22Rv1 (cell line): Measurements from ENCODE around the gene RBM20.

ENCODE experiments used
- ZFX ChIP-seq: fragments of 450-650 bp; IDR thresholded peaks from 2 replicates; pipeline ENCODE4 v1.6.1; 2017; ENCODE audit warnings: antibody characterized with exemption, borderline replicate concordance
- TF ChIP-seq, protein P1 (sequence below): fragments of 450-650 bp; IDR thresholded peaks from 2 replicates; pipeline ENCODE4 v1.5.1; 2017; ENCODE audit warnings: mild to moderate bottlenecking

DNA sequence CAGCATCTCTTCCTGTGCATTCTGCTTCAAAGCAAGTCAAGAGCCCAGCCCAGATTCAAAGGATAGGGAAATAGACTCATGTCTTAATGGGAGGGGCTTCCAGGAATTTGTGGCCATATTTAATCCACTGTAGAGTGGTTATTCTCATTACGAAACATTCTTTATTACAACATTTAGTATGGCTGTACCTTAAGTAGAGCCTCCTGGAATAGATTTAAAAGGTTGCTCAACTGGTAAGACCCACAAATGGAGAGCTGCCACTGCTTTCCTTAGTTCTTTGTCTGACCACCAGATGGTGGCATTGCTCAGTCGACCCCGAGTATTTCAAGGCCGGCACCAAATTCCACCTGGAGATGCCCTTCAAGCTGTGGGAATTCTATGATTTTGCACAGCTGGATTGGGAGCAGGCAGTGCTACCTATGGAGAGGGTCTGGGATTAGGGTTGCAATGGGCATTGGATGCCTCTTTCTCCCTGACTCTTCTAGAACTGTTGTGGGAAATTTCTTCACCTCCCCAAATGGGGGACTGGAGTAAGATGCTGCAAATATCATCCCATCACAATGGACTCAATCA lies 102.2 kb downstream of the RBM20 start:
- TF ChIP-seq, protein P1, sequence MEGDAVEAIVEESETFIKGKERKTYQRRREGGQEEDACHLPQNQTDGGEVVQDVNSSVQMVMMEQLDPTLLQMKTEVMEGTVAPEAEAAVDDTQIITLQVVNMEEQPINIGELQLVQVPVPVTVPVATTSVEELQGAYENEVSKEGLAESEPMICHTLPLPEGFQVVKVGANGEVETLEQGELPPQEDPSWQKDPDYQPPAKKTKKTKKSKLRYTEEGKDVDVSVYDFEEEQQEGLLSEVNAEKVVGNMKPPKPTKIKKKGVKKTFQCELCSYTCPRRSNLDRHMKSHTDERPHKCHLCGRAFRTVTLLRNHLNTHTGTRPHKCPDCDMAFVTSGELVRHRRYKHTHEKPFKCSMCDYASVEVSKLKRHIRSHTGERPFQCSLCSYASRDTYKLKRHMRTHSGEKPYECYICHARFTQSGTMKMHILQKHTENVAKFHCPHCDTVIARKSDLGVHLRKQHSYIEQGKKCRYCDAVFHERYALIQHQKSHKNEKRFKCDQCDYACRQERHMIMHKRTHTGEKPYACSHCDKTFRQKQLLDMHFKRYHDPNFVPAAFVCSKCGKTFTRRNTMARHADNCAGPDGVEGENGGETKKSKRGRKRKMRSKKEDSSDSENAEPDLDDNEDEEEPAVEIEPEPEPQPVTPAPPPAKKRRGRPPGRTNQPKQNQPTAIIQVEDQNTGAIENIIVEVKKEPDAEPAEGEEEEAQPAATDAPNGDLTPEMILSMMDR: peak; percentile 83
- TF ChIP-seq ZFX: no peak
